Stimulated activated CD4-positive, alpha-beta T cell treated with anti-CD3 and anti-CD28 coated beads, Interleukin-1b, Interleukin-23, amount 100 ng/mL, for 4 hours (primary cell): ENCODE data around the gene SAMD8.

Source experiments
- DNase-seq, 2 donors: peaks; one replicate each; pipeline ENCODE4 v3.0.0-alpha.2; 2020; ENCODE audit warnings: low read depth in 2 of 2

Gene SAMD8

DNA sequence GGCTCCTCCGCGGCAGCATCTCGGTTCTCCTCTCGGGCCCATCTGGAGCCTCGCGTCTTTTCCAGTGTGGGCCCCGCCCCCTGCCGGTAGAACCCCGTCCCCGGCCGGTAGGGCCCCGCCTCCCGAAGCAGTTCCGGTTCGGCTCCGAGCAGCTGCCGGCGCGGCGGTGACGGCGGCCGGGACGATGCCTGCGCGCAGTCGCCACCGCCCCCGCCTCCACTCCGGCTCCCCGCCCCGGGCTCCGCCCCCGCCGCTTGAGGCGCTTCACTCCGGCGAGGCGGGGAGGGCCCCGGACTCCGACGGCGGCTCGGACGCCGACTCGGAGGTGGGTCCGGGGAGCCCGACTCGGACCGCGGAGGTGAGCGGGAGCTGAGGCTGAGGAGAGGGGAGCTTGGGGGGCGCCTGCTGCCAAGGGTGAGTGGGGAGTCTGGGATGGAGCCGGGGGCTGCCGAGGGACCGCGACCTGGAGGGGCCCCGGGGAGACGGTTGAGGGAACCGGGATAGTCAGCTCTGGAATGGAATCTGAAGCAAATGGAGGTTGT, at the start of gene SAMD8:
Gene SAMD8, plus strand, starts transcription at position 292 of the 542 bp plus-strand sequence. CDS start 38,873 bp downstream, outside the sequence.
- peak; percentile 88 to 92 for DNase-seq

DNA sequence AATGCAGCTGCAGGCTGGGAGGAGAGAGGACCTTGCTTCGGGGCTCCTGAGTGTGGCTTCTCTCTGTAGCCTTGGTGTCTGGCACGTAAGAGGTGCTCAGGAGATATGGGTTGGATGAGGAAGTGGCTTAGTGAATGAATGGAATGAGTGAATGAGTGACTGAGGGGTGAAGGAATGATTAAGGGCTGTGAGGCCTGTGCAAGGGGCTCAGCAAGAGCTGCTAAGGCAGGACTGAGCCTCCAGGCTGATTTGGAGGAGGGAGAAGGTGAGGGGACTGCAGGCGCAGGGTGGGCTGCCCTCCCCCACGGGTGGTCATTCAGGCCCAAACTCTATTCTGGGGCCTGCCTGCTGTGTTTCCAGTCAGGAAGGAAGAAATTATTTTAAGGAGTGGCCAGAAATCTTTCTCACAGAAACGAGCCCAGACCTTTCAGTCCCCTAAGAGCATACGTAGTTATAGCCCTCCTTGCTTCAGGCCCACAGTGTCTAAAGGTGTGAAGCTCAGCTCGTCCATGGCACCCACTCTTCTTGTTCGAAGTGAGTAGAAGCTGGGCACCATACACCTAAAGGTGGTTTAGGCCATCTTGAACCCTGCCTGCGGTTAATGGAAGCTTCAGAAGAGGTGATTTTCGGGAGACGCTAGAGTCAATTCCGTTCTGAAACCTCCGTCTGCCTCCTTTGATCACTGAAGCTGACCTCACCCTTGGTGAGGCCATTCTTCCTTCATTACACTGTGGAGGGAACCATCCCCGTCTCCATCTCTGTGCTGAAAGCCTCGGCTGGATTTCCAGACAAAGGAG, 49.5 kb upstream of the SAMD8 start:
- no peak for DNase-seq

DNA sequence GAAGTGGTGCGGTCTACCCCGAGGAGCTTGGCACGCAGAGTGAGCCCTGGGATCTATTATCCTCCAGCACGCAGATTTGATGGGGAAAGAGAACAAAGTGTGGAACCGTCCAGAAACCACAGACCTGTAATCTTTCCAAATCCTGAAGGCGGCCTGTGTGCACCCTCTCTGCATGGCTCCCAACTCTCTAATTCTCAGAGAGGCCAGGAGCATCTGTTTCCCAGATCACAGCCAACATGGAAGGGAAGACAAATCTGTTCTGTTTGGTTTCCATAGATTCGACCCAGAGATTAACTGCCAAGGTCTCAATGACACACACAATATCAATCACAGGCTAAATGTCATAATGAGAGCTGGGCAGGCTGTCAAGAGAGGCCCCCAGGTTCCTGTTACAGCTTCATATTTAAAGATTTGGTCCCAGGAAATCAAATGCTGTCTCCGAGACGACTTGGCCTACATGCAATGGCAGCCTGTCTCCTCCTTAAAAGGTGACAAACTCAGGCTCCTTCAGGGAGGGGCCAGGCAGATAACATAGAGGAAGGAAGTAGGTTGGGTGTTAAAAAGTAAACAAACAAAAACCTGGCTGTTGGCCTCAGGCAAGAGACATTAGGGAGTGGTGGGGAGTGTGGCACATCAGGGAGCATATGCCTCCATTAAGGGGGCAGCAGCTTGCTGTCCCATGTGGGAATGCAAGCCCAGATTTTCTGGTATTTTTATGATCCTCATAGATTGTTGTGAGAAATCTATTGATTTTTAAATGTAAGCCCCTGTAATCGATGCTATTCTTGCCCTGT, 48.8 kb upstream of the SAMD8 start:
- no peak for DNase-seq

DNA sequence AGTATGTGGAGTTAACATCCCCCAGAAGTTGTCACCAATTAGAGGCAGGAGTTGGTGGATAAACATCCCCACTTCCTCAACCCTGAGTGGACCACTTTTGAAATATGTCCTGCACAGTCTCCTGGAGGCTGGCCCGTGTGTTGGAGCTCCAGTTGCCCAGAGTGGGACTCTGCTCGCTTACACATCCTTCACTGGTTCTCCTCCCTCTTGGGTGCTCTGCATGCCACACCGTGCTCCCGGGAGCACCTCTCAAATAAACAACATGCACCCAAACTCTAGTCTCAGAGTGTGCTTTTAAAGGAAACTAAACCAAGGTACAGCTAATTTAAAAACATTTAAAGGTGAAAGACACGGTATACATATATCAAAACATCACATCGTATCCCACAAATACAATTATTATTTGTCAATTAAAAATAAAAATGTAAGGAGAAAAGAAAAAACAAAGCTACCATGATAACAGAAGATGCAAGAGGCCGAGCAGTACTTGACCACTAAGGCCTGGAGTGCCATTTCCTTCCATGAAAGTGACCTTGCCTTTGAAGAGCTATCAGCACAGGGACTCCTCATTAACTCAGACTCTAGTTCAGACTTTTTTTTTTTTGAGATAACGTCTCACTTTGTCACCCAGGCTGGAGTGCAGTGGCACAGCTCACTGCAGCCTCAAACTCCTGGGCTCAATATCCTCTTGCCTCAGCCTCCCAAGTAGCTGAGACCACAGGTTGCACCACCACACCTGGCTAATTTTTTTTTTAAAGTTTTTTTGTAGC, 47.8 kb upstream of the SAMD8 start:
- DNase-seq = no peak

DNA sequence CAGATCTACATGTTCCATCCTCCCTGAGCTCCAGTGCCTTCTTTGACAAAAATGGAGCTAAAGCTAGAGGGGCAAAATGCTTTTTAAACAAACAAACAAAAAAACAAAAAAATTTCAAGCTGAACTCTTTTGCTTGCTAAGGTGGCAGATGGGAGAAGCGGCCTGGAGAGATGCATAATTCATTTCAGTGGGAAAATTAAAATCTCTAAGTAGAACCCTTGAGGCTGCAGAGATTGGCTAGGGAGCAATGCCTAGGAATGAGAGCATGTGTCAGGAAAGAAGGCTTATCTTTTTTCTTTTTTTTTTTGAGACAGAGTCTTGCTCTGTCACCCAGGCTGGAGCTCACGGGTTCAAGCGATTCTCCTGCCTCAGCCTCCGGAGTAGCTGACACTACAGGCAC, 46.4 kb upstream of the SAMD8 start:
- no peak for DNase-seq

DNA sequence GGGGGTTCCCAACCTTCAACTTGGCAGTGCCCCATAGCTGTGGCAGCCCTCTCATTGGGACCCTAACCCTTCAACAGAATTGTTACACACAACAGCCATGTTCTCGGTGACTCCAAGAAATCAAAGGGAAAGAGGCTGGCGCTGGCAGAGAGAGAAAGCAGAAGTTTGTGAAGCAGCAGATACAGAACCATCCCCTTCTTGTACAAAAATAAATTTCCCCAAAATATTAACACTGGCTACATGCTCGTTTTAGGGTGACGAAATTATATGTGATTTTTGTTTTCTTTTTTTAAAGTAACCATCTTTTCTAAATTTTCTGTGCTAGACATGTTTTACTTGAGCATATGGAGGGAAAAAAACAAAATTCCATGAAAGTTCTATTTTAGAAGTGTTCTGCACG, 45.2 kb upstream of the SAMD8 start:
- DNase-seq = no peak

DNA sequence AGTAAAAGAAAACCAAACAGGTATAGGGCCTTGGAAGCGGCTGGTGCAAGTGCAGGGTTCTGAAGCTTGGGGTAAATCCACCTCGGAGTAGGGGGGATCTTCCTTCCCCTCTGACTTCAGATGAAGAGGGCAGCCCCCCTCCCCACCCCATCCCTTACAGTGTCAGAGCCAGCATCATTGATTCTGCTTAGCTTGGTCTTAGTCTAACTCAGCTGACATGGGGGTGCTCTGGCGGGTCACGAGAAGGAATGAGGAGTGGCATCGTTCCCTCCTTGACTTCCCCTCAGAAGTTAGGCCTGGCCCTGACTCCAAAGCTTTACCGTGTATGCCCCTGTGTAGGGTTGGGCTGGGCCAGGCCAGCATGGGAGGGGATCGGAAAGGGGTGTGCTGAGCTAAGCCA, 44.2 kb upstream of the SAMD8 start:
- DNase-seq = no peak

DNA sequence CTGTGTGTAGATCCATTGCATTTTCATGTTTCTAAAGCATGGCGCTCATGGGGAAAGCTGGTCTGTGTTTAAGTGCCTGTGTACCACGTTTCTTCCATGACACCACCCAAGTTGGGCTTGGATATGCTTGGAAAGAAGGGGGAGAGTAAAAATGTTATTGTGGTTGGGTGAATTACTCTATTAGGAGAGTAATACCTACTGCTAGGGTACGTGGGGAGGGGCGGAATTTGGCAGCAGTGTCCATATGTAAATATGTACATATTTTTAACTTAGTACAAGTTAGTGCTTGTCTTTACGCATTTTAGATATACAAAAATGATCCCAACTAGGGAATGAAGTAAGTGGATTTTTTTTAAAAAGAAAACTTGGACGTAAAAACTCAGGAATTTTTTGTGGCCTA, 42.9 kb upstream of the SAMD8 start:
- DNase-seq = no peak

DNA sequence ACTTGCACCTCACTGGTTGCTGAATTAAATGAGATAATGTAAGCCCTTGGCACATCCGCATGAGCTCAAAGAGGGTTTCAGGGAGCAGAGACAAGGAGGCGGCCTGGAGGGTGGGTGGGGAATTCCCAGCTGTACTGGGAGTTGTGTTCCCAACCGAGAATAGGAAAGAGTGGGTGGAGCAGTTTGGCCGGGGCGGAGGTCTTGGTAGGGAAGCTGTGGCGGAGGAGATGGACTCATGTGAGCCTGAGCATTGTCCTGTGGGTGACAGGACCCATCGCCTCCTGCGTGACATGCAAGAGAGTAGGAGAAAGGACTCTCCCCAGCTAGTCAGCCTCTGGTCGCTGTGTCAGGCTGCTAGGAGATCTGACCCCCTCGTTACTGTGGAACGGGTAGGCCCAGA, 41.0 kb upstream of the SAMD8 start:
- no peak for DNase-seq

DNA sequence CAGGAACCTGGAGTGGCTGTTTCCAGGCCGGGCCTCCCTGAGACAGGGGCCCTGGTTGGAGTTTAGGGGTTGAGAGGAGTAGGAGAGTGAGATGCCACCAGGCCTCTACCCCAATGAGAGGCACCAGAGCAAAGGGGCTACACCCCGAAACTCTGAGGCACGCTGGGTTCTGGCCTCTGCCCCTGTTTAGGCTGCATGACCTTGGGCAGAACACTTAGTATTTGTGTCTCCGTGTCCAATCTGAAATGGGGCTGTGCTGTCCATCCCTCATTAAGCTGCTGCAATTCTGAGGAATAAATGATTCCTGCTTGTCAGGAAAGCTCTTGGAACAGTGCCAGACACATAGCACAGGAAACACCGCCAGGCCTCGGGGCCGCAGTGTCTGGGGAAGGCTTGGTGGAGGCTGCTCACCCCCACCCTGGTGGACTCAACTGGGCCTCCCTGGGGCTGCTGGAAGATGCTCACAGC, 40.5 kb upstream of the SAMD8 start:
- DNase-seq = no peak

DNA sequence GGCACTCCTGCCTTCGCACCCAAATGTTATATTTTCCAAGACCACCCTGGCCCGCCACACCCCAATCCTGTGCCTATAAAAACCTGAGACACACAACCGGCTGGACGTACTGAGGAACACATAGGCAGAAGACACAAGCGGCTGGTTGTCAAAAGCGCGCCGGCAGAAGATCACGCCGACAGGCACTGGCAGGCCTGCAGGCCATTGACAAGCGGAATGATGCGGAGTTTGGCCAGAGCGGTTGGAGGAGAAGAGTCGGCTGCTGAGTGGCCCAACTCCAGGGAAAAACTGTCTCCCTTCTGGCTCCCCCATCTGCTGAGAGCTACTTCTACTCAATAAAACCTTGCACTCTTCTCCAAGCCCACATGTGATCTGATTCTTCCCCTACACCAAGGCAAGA, 39.7 kb upstream of the SAMD8 start:
- no peak for DNase-seq

DNA sequence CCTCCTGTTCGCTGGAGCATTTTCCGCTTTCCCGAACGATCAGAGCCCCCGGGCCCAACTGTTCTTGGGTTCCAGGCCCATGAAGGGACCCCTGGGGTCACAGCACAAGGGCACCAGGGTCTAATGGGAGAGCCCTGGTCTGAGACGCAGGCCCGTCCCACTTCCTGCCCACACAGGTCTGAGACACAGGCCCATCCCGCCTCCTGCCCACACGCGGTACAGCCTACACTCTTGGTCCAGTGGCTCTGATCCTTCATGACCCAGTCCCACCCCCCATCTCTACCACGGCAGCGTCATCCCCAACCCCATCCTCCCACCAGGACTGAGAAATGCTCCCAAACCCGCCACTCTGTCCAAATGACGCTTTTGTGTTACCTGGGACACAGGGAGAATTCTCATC, 38.7 kb upstream of the SAMD8 start:
- no peak for DNase-seq

DNA sequence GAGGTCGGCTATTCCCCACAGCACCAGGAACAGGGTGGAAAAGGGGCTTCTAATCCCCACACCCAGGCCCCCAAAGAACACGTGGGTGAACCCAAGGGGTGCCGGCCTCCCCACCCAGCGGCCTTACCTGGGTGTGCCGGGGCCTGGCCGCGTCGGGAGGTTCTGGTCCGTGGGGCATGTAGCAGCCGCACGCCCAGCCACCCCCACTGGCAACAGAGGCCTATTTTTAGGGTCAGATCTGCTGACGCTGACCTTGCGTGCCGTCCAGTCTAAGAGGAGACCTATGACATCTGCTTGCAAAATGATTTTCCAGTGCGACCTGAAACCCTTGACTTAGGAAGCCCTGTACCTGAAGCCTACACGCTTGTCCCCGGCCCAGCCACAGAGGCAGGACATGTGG, 38.0 kb upstream of the SAMD8 start:
- no peak for DNase-seq

DNA sequence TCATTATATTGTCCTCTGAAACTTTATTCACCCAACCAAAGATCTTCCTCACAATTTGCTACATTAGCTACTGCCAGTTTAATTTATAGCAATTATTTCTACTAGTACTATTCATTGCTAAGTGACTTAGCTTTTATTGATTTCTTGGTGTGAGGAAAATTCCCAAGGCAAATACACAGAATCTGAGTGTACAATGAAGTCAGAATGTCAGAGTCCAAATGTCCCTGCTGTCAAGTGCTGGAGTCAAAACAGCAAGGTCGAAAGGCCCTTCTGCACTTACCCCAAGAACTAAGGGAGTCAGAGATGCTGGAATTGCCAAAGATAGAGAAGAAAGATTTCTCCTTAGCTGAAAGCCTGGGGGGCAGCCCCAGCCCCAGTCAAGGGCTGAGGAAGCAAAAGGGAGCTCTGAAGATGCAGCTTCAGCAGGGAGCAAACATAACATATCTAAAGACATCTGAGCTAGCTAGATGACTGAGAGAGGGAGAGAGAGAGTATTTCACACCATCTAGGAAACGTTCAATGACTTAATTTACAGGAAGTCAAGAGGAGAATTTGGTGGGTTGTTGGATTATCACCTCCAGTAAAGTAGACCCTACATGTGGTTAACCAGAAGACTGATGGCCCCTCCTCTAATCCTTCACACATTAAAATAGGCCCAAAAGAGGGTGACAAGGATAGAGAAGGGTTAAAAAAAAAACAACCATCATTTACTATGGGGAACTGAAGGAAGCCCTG, 36.6 kb upstream of the SAMD8 start:
- DNase-seq = no peak

DNA sequence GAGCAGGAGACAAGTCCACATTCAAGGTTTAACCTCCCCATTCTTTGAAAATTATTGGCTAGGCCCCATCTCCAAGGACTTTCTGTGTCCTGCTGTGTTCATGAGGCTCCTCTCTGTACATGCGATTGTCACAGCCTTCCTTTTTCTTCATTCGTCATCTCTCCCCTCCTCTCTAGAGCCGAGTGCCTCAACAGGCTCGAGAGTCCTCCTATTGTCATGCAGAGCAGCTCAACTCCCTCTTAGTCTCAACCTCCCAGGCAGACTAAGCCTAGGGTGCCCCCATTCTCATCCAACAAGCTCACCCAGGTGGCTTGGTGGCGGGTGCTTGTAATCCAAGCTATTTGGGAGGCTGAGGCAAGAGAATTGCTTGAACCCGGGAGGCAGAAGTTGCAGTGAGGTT, 35.1 kb upstream of the SAMD8 start:
- DNase-seq = no peak

DNA sequence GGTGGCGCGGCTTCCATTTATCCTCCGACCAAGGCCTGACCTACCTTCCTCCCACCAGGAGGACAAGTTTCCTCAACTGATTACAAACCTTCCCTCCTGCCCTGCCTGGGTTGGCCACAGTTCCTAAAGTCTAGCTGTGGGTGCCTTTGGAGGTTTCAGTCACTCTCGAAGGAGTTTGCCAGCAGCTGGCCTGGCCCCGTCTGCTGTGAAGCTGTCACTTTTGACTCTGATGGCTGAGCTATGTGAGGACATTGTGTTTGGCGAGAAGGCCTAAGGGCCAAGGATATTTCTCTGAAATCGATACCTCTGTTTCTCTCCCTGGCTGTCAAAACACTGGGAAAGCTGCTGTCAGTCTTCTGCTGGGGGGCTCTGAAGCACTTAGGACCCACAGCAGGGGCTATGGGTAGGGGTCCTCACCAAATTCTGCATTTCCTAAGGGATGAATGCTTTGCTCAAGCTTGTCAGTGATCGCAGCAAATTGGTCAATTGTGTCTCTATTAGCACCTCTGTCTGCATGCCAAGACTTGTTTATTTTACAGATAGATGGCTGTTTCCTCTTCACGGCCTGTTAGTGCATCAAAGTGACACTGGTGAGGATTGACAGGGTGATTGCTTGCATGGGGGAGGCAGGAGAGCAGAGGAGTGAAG, 31.9 kb upstream of the SAMD8 start:
- DNase-seq = no peak

DNA sequence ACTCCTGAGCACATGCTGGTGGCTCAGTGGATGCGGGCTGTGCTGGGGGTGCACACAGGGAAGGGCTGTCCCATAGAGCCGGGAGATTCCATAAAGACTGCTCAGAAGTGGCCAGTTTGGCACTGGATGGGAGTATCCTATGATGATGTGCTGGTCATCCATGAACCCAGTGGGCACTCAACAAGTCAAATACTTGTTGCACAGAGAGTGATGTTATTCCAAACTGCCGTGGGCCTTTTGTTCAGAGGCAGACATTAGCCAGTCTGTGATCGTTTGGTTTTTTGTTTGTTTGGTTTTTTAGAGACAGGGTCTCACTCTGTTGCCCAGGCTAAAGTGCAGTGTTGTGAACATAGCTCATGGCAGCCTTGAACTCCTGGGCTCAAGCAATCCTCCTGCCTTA, 30.9 kb upstream of the SAMD8 start:
- DNase-seq = no peak

DNA sequence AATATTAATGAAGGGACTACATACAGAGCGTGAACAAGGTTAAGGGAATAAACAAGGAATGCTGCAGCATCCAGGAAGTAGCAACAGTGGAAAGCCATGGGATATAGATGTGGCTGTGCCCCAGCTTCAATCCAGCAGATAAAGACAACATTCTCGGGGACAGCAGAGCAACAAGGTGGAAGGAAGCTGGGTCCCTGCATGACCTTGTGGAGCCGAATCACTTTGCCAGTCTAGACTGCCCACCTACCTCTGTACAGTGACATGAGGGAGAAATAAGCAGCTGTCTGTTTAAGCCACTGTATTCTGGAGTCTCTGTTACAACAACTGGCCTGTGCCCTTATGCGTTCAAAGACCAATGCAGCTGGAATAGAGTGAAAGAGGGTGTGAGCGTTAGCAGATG, 30.1 kb upstream of the SAMD8 start:
- no peak for DNase-seq

DNA sequence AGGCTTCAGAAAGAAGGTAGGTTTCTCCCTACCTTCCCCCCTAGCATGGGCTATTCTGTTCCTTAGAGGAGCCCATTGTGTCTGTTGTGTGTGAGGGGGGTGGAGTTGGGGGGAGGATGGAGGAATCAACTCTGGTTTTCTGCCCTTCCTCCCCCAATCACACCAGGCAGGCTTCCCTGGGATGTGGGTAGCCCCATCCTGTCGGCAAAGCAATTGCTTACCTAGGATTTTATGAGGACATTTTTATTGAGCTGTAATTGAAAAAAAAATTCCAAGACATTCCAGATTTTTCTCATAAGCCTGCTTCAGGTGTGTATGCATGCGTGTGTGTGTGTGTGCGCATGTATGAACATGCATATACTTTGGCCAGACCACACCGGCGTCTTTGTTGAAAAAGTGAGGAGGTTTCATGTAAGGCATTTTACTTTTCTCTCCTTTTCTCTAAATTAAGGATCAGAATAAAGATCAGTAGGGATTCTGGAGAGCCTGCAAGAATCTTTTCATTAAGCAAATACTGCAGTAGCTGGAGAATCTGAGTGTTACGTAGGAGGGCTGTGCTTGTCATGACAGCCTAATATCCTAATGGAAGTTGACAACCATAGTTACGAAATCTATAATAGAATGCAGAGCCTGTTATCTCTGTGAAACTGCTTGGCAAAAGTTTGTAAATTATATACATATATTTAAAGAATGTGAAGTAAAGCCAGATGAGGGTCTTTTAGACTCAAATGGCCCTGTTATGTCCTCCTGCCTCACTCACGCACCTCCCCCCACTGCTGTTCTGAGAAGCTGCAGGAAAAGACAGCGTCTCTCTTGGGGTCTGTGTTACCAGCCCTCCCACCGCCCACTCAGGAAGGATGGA, 27.3 kb upstream of the SAMD8 start:
- no peak for DNase-seq

DNA sequence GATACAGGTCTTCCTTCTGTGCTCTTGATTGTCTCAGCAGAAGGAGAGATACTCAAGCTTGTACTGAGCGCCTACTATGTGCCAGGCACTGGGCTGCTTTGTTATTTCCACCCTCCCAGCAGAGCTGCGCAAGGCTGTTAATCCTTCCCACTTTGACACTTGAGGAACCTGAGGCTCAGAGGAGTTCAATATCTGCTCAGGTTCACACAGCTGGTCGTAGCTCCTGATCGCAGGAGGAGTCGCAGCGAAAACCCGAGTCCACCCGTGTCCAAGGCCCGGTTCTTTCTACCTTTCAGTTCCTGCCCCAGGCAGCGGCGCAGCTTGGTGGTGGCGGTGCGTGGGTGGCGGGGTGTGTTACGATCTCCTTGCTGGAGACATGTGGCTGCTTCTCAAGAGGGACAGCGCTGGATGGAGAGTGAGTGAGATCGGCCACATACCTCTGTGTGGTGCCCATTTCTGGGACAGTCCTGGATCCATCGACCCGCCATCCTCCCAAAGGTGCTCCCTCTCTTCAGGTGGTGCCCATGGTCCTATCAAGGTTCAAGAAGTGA, 26.5 kb upstream of the SAMD8 start:
- no peak for DNase-seq
